ENCODE results near the gene EPYC. TPM values are rescaled to one million over a fixed set of nuclear protein-coding genes. Genes with fewer than 3 reads are reported as not detected.

Gene EPYC
- total RNA-seq, 2 donors from 2014 or later: not detected

- H3K27me3 Mint-ChIP-seq: peaks cover 0 to 12% of the 10 kb centered on the region in 2 donors
- no peaks in the 10 kb centered on the region for H3K4me1 Mint-ChIP-seq (ENCODE audit: low read depth in 2 of 2)
- peaks cover 6% of the 10 kb centered on the region for H3K9me3 Mint-ChIP-seq
- DNase-seq (ENCODE audit: low spot score) (no peak), ATAC-seq (no peak)
- no peak overlapping the region for H3K4me3 Mint-ChIP-seq
- H3K36me3 Mint-ChIP-seq: no peaks in the 10 kb centered on the region
- H3K27ac Mint-ChIP-seq: no peak overlapping the region
Measured at GRCh38 chr12:90936230-90937005, 68.4 kb downstream of the EPYC start.

- DNase-seq (ENCODE audit: low spot score) (no peak), ATAC-seq (no peak)
- H3K27ac Mint-ChIP-seq: no peak overlapping the region
- H3K4me1 Mint-ChIP-seq (ENCODE audit: low read depth in 2 of 2): no peaks in the 10 kb centered on the region
- peaks cover 5% of the 10 kb centered on the region for H3K36me3 Mint-ChIP-seq
- peaks cover 2 to 5% of the 10 kb centered on the region in 2 donors for H3K27me3 Mint-ChIP-seq
- H3K4me3 Mint-ChIP-seq: no peak overlapping the region
- H3K9me3 Mint-ChIP-seq: peaks cover 9% of the 10 kb centered on the region
Measured at GRCh38 chr12:90925562-90925961, 79.2 kb downstream of the EPYC start.

GRCh38 chr12:90924406-90924805, 80.4 kb downstream of the EPYC start:
- Mint-ChIP-seq H3K4me3 (no peak overlapping the region), H3K27ac (no peak overlapping the region), H3K36me3 (peaks cover 5% of the 10 kb centered on the region), H3K27me3 (peaks cover 2 to 5% of the 10 kb centered on the region in 2 donors), H3K4me1 (ENCODE audit: low read depth in 2 of 2) (no peaks in the 10 kb centered on the region), H3K9me3 (peaks cover 8% of the 10 kb centered on the region)
- ATAC-seq (no peak), DNase-seq (ENCODE audit: low spot score) (no peak)

- Mint-ChIP-seq H3K27ac (no peak overlapping the region), H3K4me3 (no peak overlapping the region), H3K27me3 (peaks cover 2 to 5% of the 10 kb centered on the region in 2 donors), H3K9me3 (peaks cover 3% of the 10 kb centered on the region), H3K4me1 (ENCODE audit: low read depth in 2 of 2) (no peaks in the 10 kb centered on the region), H3K36me3 (no peaks in the 10 kb centered on the region)
- no peak for ATAC-seq
- DNase-seq (ENCODE audit: low spot score): no peak
Measured at GRCh38 chr12:90922145-90922627, 82.6 kb downstream of the EPYC start.

GRCh38 chr12:90921536-90921935, 83.2 kb downstream of the EPYC start:
- Mint-ChIP-seq H3K27me3 (peaks cover 2 to 5% of the 10 kb centered on the region in 2 donors), H3K9me3 (peaks cover 3% of the 10 kb centered on the region), H3K4me1 (ENCODE audit: low read depth in 2 of 2) (no peaks in the 10 kb centered on the region), H3K4me3 (no peak overlapping the region), H3K27ac (no peak overlapping the region), H3K36me3 (no peaks in the 10 kb centered on the region)
- DNase-seq (ENCODE audit: low spot score): no peak
- ATAC-seq: no peak

- DNase-seq (ENCODE audit: low spot score): no peak
- H3K36me3 Mint-ChIP-seq: no peaks in the 10 kb centered on the region
- no peaks in the 10 kb centered on the region for H3K4me1 Mint-ChIP-seq (ENCODE audit: low read depth in 2 of 2)
- H3K27me3 Mint-ChIP-seq: peaks cover 2 to 5% of the 10 kb centered on the region in 2 donors
- H3K9me3 Mint-ChIP-seq: peaks cover 3% of the 10 kb centered on the region
- H3K27ac Mint-ChIP-seq: no peak overlapping the region
- H3K4me3 Mint-ChIP-seq: no peak overlapping the region
- ATAC-seq: no peak
Measured at GRCh38 chr12:90920222-90920621, 84.5 kb downstream of the EPYC start.

- Mint-ChIP-seq H3K27me3 (no peaks in the 10 kb centered on the region), H3K9me3 (peaks cover 5% of the 10 kb centered on the region), H3K4me1 (ENCODE audit: low read depth in 2 of 2) (no peaks in the 10 kb centered on the region), H3K4me3 (no peak overlapping the region), H3K27ac (no peak overlapping the region), H3K36me3 (no peaks in the 10 kb centered on the region)
- ATAC-seq (no peak), DNase-seq (ENCODE audit: low spot score) (no peak)
Measured at GRCh38 chr12:90917431-90917830, 87.3 kb downstream of the EPYC start.

- no peak overlapping the region for H3K4me3 Mint-ChIP-seq
- H3K27me3 Mint-ChIP-seq: no peaks in the 10 kb centered on the region
- no peak for DNase-seq (ENCODE audit: low spot score)
- H3K9me3 Mint-ChIP-seq: peaks cover 5% of the 10 kb centered on the region
- ATAC-seq: no peak
- H3K27ac Mint-ChIP-seq: no peak overlapping the region
- no peaks in the 10 kb centered on the region for H3K36me3 Mint-ChIP-seq
- no peaks in the 10 kb centered on the region for H3K4me1 Mint-ChIP-seq (ENCODE audit: low read depth in 2 of 2)
Measured at GRCh38 chr12:90916516-90916915, 88.3 kb downstream of the EPYC start.

- Mint-ChIP-seq H3K36me3 (no peaks in the 10 kb centered on the region), H3K4me1 (ENCODE audit: low read depth in 2 of 2) (no peaks in the 10 kb centered on the region), H3K4me3 (no peak overlapping the region), H3K9me3 (peaks cover 5% of the 10 kb centered on the region), H3K27ac (no peak overlapping the region), H3K27me3 (no peaks in the 10 kb centered on the region)
- no peak for DNase-seq (ENCODE audit: low spot score)
- no peak for ATAC-seq
Measured at GRCh38 chr12:90915353-90915752, 89.4 kb downstream of the EPYC start.

Other genes starting within 250 kb of the EPYC start
- gene CCER1, start 49.8 kb downstream of the EPYC start, total RNA-seq: not detected
- not detected for gene KERA, start 53.1 kb upstream of the EPYC start, total RNA-seq
- gene LUM, start 106.5 kb upstream of the EPYC start, total RNA-seq: not detected
- not detected for gene DCN, start 177.8 kb upstream of the EPYC start, total RNA-seq